A549 (cell line): ENCODE measurements around the gene SOX14. TPM values are rescaled to one million over a fixed set of nuclear protein-coding genes. Genes with fewer than 3 reads are reported as not detected.

ENCODE experiments used
- ATAC-seq, 2 experiments: fragments of 200-7000 bp in 1 of 2; fragments of >200 bp in 1 of 2; cut with Nextera tagmentation in 1 of 2; cut with Tn5 transposase in 1 of 2; 3 replicates each; pipeline versions ENCODE4 v1.8.0 to v1.9.1; 2018 to 2020; ENCODE audit warnings: mild to moderate bottlenecking in 1 of 2, moderate library complexity in 1 of 2
- CTCF ChIA-PET: fragments of 300-600 bp; sonication (Branson Sonifier 250); formaldehyde crosslinking; extraction: SDS; loops from one replicate; lab custom pipeline; 2021; ENCODE audit warnings: antibody characterized with exemption, inconsistent platforms; lab: Yijun Ruan, JAX
- POLR2A ChIA-PET: fragments of 350-600 bp; formaldehyde crosslinking; extraction: SDS; loops from one replicate; lab custom pipeline; 2021; ENCODE audit warnings: antibody characterized with exemption, inconsistent platforms; lab: Yijun Ruan, JAX
- DNase-seq, 2 experiments: peaks; one replicate each; pipeline versions ENCODE4 v3.0.0 to v3.0.0-alpha.2; 2011 to 2016; ENCODE audit warnings: low read depth in 1 of 2, low spot score in 1 of 2
- FAIRE-seq: peaks from 2 replicates; lab custom pipeline; 2011; peaks lifted over from hg19 to GRCh38; lab: Jason Lieb, UNC
- H3K27ac ChIP-seq, 2 experiments: fragments of >200 bp; sonication (Bioruptor Twin); formaldehyde crosslinking; 3 replicates each; pipeline ENCODE4 v1.5.1; 2016 to 2017
- H3K4me1 ChIP-seq: fragments of >200 bp; sonication (Bioruptor Twin); formaldehyde crosslinking; 3 replicates; pipeline ENCODE4 v1.6.1; 2016
- H3K4me2 ChIP-seq: fragments of >200 bp; sonication (Bioruptor Twin); formaldehyde crosslinking; 3 replicates; pipeline ENCODE4 v1.6.1; 2016
- H3K4me3 ChIP-seq: fragments of >200 bp; sonication (Bioruptor Twin); formaldehyde crosslinking; 3 replicates; pipeline ENCODE4 v1.5.1; 2016
- H3K9me3 ChIP-seq: fragments of >200 bp; sonication (Bioruptor Twin); formaldehyde crosslinking; 3 replicates; pipeline ENCODE4 v1.6.1; 2016
- BHLHE40 ChIP-seq: IDR thresholded peaks from 2 replicates; pipeline ENCODE4 v1.6.1; 2012; ENCODE audit warnings: low read depth, low read length, inconsistent platforms
- CBX8 ChIP-seq: fragments of 200-600 bp; sonication (generic); IDR thresholded peaks from 2 replicates; pipeline ENCODE4 v1.6.1; 2016
- CEBPB ChIP-seq, 2 experiments: fragments of >200 bp in 1 of 2; sonication (Bioruptor Twin) in 1 of 2; formaldehyde crosslinking in 1 of 2; IDR thresholded peaks; 2 replicates each; pipeline ENCODE4 v1.6.1; 2012 to 2016
- CTCF ChIP-seq: fragments of >200 bp; sonication (Bioruptor Twin); formaldehyde crosslinking; IDR thresholded peaks from 3 replicates; pipeline ENCODE4 v1.5.1; 2016
- EHMT2 ChIP-seq: fragments of 200-600 bp; sonication (generic); IDR thresholded peaks from 2 replicates; pipeline ENCODE4 v1.6.1; 2016; ENCODE audit warnings: antibody characterized with exemption, low read depth, mild to moderate bottlenecking, moderate library complexity
- EP300 ChIP-seq, 2 experiments: fragments of >200 bp; sonication (Bioruptor Twin); formaldehyde crosslinking; IDR thresholded peaks; 2 replicates in 1 of 2; 3 replicates in 1 of 2; pipeline ENCODE4 v1.6.1; 2016 to 2017
- ESRRA ChIP-seq: fragments of 150-350 bp; IDR thresholded peaks from 2 replicates; pipeline ENCODE4 v1.6.1; 2014; ENCODE audit warnings: mild to moderate bottlenecking, low read length, borderline replicate concordance
- FOSB ChIP-seq: fragments of 250-450 bp; sonication (Bioruptor Pico); IDR thresholded peaks from 2 replicates; pipeline ENCODE4 v1.5.0; 2020; ENCODE audit warnings: mild to moderate bottlenecking, moderate library complexity
- GATA3 ChIP-seq: IDR thresholded peaks from 2 replicates; pipeline ENCODE4 v1.6.1; 2012; ENCODE audit warnings: borderline replicate concordance
- HEYL ChIP-seq: fragments of 250-450 bp; sonication (Bioruptor Pico); IDR thresholded peaks from 2 replicates; pipeline ENCODE4 v1.8.0; 2021; ENCODE audit warnings: mild to moderate bottlenecking, moderate library complexity
- HOXB5 ChIP-seq: fragments of 250-450 bp; sonication (Bioruptor Pico); IDR thresholded peaks from 2 replicates; pipeline ENCODE4 v1.5.0; 2020; ENCODE audit warnings: mild to moderate bottlenecking, moderate library complexity
- KDM5A ChIP-seq: fragments of 200-600 bp; sonication (generic); IDR thresholded peaks from 2 replicates; pipeline ENCODE4 v1.6.1; 2016; ENCODE audit warnings: antibody characterized with exemption, mild to moderate bottlenecking
- MAFK ChIP-seq: fragments of 450-650 bp; IDR thresholded peaks from 2 replicates; pipeline ENCODE4 v1.6.1; 2014; ENCODE audit not compliant: partially characterized antibody
- NR3C1 ChIP-seq: fragments of >200 bp; sonication (Bioruptor Twin); formaldehyde crosslinking; IDR thresholded peaks from 3 replicates; pipeline ENCODE4 v1.6.1; 2017
- PBX3 ChIP-seq: IDR thresholded peaks from 2 replicates; pipeline ENCODE4 v1.6.1; 2012
- POLR2AphosphoS2 ChIP-seq: conservative IDR thresholded peaks from 2 replicates; pipeline ENCODE4 v1.6.1; 2012; ENCODE audit warnings: low read length, improper control_type of control experiment, inconsistent platforms
- RARB ChIP-seq: fragments of 250-450 bp; sonication (Bioruptor Pico); IDR thresholded peaks from 2 replicates; pipeline ENCODE4 v1.8.0; 2021; ENCODE audit warnings: mild to moderate bottlenecking, moderate library complexity
- RFX5 ChIP-seq: fragments of 450-650 bp; IDR thresholded peaks from 2 replicates; pipeline ENCODE4 v1.7.1; 2014; ENCODE audit warnings: antibody characterized with exemption, mild to moderate bottlenecking, moderate library complexity
- TFCP2L1 ChIP-seq: fragments of 250-450 bp; sonication (Bioruptor Pico); IDR thresholded peaks from 2 replicates; pipeline ENCODE4 v1.5.0; 2021; ENCODE audit warnings: mild to moderate bottlenecking
- USF2 ChIP-seq: fragments of 450-650 bp; IDR thresholded peaks from 2 replicates; pipeline ENCODE4 v1.6.1; 2014; ENCODE audit warnings: antibody characterized with exemption
- ZC3H11A ChIP-seq: fragments of 450-650 bp; IDR thresholded peaks from 2 replicates; pipeline ENCODE4 v1.6.1; 2014; ENCODE audit warnings: antibody characterized with exemption, mild to moderate bottlenecking
- ZFP36 ChIP-seq: fragments of 450-650 bp; IDR thresholded peaks from 2 replicates; pipeline ENCODE4 v1.6.1; 2014; ENCODE audit warnings: borderline replicate concordance; ENCODE audit not compliant: partially characterized antibody
- ZNF302 ChIP-seq: fragments of 250-450 bp; sonication (Bioruptor Pico); IDR thresholded peaks from 2 replicates; pipeline ENCODE4 v1.9.0; 2021; ENCODE audit warnings: inconsistent platforms, mild to moderate bottlenecking, moderate library complexity
- ZSCAN20 ChIP-seq: fragments of 250-450 bp; sonication (Bioruptor Pico); IDR thresholded peaks from 2 replicates; pipeline ENCODE4 v1.8.0; 2022; ENCODE audit warnings: mild to moderate bottlenecking, moderate library complexity
- WGBS: methylation state at CpG from one replicate; pipeline ENCODE4 v1.1.6; 2017; ENCODE audit errors: missing lambda C conversion rate; 5-methylcytosine and 5-hydroxymethylcytosine counted together
- polyA plus RNA-seq, 4 experiments: library from polyadenylated mRNA; depleted of rRNA in 3 of 4; stranded (reverse); fragments of >200 nt; fragmentation: RNase III in 1 of 4; extraction: RNeasy Plus Mini Kit Qiagen cat#74134 plus additional on column Dnase treatment in 1 of 4; gene quantifications; 2 replicates in 3 of 4; 3 replicates in 1 of 4; pipeline ENCODE4 v1.2.3, GENCODE V29; 2011 to 2017
- TF ChIP-seq, protein P1 (sequence below): fragments of >200 bp; sonication (Bioruptor Twin); formaldehyde crosslinking; IDR thresholded peaks from 3 replicates; pipeline ENCODE4 v1.6.1; 2016
- TF ChIP-seq, protein P2 (sequence below): IDR thresholded peaks from 2 replicates; pipeline ENCODE4 v1.6.1; 2012
- TF ChIP-seq, protein P3 (sequence below): fragments of 150-350 bp; IDR thresholded peaks from 2 replicates; pipeline ENCODE4 v1.6.1; 2014; ENCODE audit warnings: low read depth, mild to moderate bottlenecking, low read length

Gene SOX14
- polyA plus RNA-seq, 2 of the 4 experiments (the other 2 are of a cell fraction), result not detected

GRCh38 chr3:137746808-137747207, 17.3 kb upstream of the SOX14 start:
- no peak overlapping the region for H3K27ac ChIP-seq
- TF ChIP-seq RARB, result no peak
- no peak for TF ChIP-seq CTCF
- TF ChIP-seq, protein P1, sequence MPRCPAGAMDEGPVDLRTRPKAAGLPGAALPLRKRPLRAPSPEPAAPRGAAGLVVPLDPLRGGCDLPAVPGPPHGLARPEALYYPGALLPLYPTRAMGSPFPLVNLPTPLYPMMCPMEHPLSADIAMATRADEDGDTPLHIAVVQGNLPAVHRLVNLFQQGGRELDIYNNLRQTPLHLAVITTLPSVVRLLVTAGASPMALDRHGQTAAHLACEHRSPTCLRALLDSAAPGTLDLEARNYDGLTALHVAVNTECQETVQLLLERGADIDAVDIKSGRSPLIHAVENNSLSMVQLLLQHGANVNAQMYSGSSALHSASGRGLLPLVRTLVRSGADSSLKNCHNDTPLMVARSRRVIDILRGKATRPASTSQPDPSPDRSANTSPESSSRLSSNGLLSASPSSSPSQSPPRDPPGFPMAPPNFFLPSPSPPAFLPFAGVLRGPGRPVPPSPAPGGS, result no peak
- TF ChIP-seq, all 56 proteins: peak for 0
- no peak for FAIRE-seq
- WGBS, result 1% methylated on average over 3 of the region's 3 CpGs
- H3K4me3 ChIP-seq, result no peak overlapping the region
- H3K4me2 ChIP-seq, result no peak overlapping the region
- H3K9me3 ChIP-seq, result no peaks in the 10 kb centered on the region
- ChIA-PET POLR2A (no interaction called here), CTCF (no interaction called here)
- no peaks in the 10 kb centered on the region for H3K4me1 ChIP-seq
- no peak for ATAC-seq
- no peak for DNase-seq

- WGBS, result 29% methylated on average over 8 of the region's 8 CpGs
- ATAC-seq (no peak), DNase-seq (no peak), FAIRE-seq (no peak)
- TF ChIP-seq GATA3 (no peak), ZSCAN20 (no peak), ESRRA (no peak), ZC3H11A (no peak), EHMT2 (no peak), HOXB5 (CRISPR knock-in tag) (no peak), ZNF302 (CRISPR knock-in tag) (no peak), PBX3 (no peak), FOSB (no peak), NR3C1 (no peak), MAFK (no peak), POLR2AphosphoS2 (no peak), KDM5A (no peak)
- TF ChIP-seq, protein P2, sequence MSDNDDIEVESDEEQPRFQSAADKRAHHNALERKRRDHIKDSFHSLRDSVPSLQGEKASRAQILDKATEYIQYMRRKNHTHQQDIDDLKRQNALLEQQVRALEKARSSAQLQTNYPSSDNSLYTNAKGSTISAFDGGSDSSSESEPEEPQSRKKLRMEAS, result no peak
- ChIA-PET POLR2A (no interaction called here), CTCF (no interaction called here)
- no peak overlapping the region for H3K4me3 ChIP-seq
- H3K27ac ChIP-seq, result no peak overlapping the region
- H3K4me2 ChIP-seq, result no peak overlapping the region
- 0 out of 3 replicates have a peak, but pooled peaks cover 5% of the 10 kb centered on the region for H3K4me1 ChIP-seq
- no peaks in the 10 kb centered on the region for H3K9me3 ChIP-seq
These were observed 4.6 kb upstream of the SOX14 start for GRCh38 chr3:137759505-137759904.

GRCh38 chr3:137760341-137761098, 3.6 kb upstream of the SOX14 start:
- Histone ChIP-seq H3K4me2 (no peak overlapping the region), H3K4me1 (0 out of 3 replicates have a peak, but pooled peaks cover 5% of the 10 kb centered on the region), H3K27ac (no peak overlapping the region), H3K9me3 (no peaks in the 10 kb centered on the region), H3K4me3 (no peak overlapping the region)
- FAIRE-seq, result no peak
- ATAC-seq, result no peak
- CTCF ChIA-PET, result no interaction called here
- POLR2A ChIA-PET, result no interaction called here
- no peak for DNase-seq
- WGBS, result 68% methylated on average over 12 of the region's 28 CpGs
- no peak for TF ChIP-seq CEBPB (IDR thresholded peaks at IDR 0.05)
- no peak for TF ChIP-seq CBX8
- no peak for TF ChIP-seq KDM5A
- TF ChIP-seq TFCP2L1, result no peak
- no peak for TF ChIP-seq RFX5
- no peak for TF ChIP-seq EP300 (IDR thresholded peaks at IDR 0.05)
- TF ChIP-seq BHLHE40, result no peak
- no peak for TF ChIP-seq FOSB
- TF ChIP-seq, protein P3, sequence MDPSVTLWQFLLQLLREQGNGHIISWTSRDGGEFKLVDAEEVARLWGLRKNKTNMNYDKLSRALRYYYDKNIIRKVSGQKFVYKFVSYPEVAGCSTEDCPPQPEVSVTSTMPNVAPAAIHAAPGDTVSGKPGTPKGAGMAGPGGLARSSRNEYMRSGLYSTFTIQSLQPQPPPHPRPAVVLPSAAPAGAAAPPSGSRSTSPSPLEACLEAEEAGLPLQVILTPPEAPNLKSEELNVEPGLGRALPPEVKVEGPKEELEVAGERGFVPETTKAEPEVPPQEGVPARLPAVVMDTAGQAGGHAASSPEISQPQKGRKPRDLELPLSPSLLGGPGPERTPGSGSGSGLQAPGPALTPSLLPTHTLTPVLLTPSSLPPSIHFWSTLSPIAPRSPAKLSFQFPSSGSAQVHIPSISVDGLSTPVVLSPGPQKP, result no peak
- no peak for TF ChIP-seq HEYL (CRISPR knock-in tag)
- TF ChIP-seq USF2, result no peak
- no peak for TF ChIP-seq ZFP36
- no peak for TF ChIP-seq ESRRA
- no peak for TF ChIP-seq NR3C1
